ENCODE data around the gene GOSR1. TPM values are rescaled to one million over a fixed set of nuclear protein-coding genes. Genes with fewer than 3 reads are reported as not detected.

The GOSR1 gene
- total RNA-seq, 1 experiment from 2014 or later: 58.1 TPM

- Histone ChIP-seq H2AFZ (ENCODE audit: low read length) (no peak overlapping the region), H3K18ac (ENCODE audit: insufficient read length, low read depth, low read length) (no peak overlapping the region), H3K4me1 (ENCODE audit: insufficient read depth, low read length) (peaks cover 6% of the 10 kb centered on the region; the same call in 1 of the 2 replicates), H3T11ph (ENCODE audit: low read length) (no peak overlapping the region), H3K14ac (ENCODE audit: insufficient read depth, low read length) (no peak overlapping the region), H4K5ac (ENCODE audit: insufficient read length, low read depth, low read length) (no peak overlapping the region), H3K4ac (ENCODE audit: low read depth, low read length) (no peak overlapping the region), H2BK15ac (ENCODE audit: low read depth, low read length) (no peak overlapping the region), H4K20me1 (ENCODE audit: control insufficient read depth, insufficient read depth, insufficient read length) (no peaks in the 10 kb centered on the region), H2BK20ac (ENCODE audit: low read depth, low read length, poor library complexity, severe bottlenecking) (no peak overlapping the region), H3K23ac (ENCODE audit: insufficient read length, low read depth, low read length) (no peak overlapping the region), H2BK12ac (ENCODE audit: insufficient read length, low read depth, low read length) (no peak overlapping the region), H3K56ac (ENCODE audit: insufficient read length, low read depth, low read length) (no peak overlapping the region), H2BK5ac (ENCODE audit: insufficient read length, low read length) (no peak overlapping the region), H3K4me2 (ENCODE audit: insufficient read depth, insufficient read length, low read length) (no peak overlapping the region), H3K27me3 (ENCODE audit: insufficient read depth, low read length) (no peaks in the 10 kb centered on the region), H2AK5ac (ENCODE audit: insufficient read length, low read length) (no peak overlapping the region), H3K27ac (ENCODE audit: insufficient read length, low read depth, low read length) (no peak overlapping the region), H3K79me1 (ENCODE audit: insufficient read depth, low read depth, low read length, poor library complexity, severe bottlenecking) (no peaks in the 10 kb centered on the region), H3K9me3 (ENCODE audit: control insufficient read depth, low read depth, low read length) (no peaks in the 10 kb centered on the region), H3K23me2 (ENCODE audit: insufficient read length, low read depth, low read length, poor library complexity, severe bottlenecking) (no peaks in the 10 kb centered on the region), H3K79me2 (ENCODE audit: insufficient read depth, low read length) (no peaks in the 10 kb centered on the region), H3K9ac (ENCODE audit: extremely low read depth, insufficient read length, low read length) (no peak overlapping the region), H4K8ac (replicated peaks; ENCODE audit: insufficient read length, low read depth, low read length) (no peak overlapping the region), H4K91ac (ENCODE audit: insufficient read length, low read depth, low read length) (no peak overlapping the region), H2BK120ac (ENCODE audit: low read depth, low read length, poor library complexity, severe bottlenecking) (no peak overlapping the region)
- WGBS (ENCODE audit: extremely low coverage, insufficient read length, low lambda C conversion rate): no CpG with 5 or more reads among the region's 1 CpG
- TF ChIP-seq CTCF (conservative IDR thresholded peaks at IDR 0.05): no peak
- Mint-ChIP-seq H3K9me3 (no peaks in the 10 kb centered on the region), H3K27me3 (ENCODE audit: low read depth) (no peaks in the 10 kb centered on the region), H3K4me1 (peaks cover 11 to 12% of the 10 kb centered on the region in 2 experiments), H3K36me3 (ENCODE audit: insufficient read depth in 1 of 3, low read depth in 3 of 3) (peaks cover 0 to 34% (median 11%) of the 10 kb centered on the region in 3 experiments; a peak in 5 of 7 replicates), H3K4me3 (no peak overlapping the region), H3K27ac (peak overlapping the region in 1 of 3 experiments; percentile 60; a peak in 1 of 7 replicates)
- DNase-seq: no peak
Measured at GRCh38 chr17:30429155-30429554, 48.1 kb upstream of the GOSR1 start.
